ENCODE results near the gene ZNF738. TPM values are rescaled to one million over a fixed set of nuclear protein-coding genes. Genes with fewer than 3 reads are reported as not detected.
A peak's percentile ranks its signal among the peaks of the same experiment; 100 is the strongest.
"Not testable (repeated sequence)": the region's sequence is repeated elsewhere in the genome, so short reads cannot be mapped to it uniquely, and the experiment has no call there.

The ZNF738 gene
- total RNA-seq, 2 donors from 2014 or later: 6.3 to 13.1 TPM

DNA sequence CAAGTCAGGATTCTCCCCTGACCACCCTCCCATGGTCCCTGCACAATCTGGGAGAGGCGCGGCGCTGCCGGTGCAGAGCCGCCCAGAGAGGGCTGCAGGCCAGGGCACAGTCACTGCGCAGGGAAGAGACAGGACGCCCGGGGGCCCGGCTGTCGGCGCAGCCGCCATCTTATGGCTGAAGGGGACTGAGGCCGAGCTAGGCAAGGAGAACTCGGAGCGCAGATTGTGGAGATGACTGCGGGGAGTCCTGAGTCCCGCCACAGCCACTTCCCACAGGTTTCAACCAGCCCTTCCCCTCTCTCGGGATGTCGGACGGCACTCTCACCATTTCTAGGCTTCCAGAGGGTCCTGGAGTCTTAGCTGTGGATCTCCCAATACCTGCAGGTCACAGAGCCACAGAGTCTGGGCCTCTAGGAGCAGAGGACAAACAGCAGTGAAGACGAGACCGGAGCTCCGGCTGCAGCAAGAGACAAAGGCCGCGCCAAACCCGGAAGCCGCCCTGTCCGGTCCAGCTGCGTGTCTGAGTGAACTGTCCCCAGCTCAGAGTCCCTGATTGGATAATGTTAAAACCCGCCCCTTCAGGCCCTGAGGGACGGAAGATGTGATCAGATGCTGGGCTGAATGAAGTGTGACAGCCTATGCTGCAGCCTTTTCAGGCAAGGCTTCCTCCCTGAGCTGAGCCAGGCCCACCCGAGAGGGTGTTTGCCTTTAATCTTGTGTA, 29.8 kb upstream of the ZNF738 start, which contains the start of gene ZNF708:
TSS of gene ZNF708 (minus strand) at position 526 of the 721 bp plus-strand sequence. CDS start at position 328, 198 bp downstream.
- Histone ChIP-seq H3K4me3 (peak within 1 kb of the TSS; percentile 54 to 66), H3K27me3 (replicated peaks; ENCODE audit: insufficient read depth) (no peaks in the 10 kb centered on the region), H3K4me1 (replicated peaks) (no peaks in the 10 kb centered on the region), H3K27ac (peak within 1 kb of the TSS; percentile 88 to 91), H3K36me3 (no peaks in the 10 kb centered on the region), H3K9me3 (no peaks in the 10 kb centered on the region)
- WGBS: under 1% methylated on average over 32 of the region's 32 CpGs
- intact Hi-C loops (cut with DNase I): no loop called here
- TF ChIP-seq, protein P1, sequence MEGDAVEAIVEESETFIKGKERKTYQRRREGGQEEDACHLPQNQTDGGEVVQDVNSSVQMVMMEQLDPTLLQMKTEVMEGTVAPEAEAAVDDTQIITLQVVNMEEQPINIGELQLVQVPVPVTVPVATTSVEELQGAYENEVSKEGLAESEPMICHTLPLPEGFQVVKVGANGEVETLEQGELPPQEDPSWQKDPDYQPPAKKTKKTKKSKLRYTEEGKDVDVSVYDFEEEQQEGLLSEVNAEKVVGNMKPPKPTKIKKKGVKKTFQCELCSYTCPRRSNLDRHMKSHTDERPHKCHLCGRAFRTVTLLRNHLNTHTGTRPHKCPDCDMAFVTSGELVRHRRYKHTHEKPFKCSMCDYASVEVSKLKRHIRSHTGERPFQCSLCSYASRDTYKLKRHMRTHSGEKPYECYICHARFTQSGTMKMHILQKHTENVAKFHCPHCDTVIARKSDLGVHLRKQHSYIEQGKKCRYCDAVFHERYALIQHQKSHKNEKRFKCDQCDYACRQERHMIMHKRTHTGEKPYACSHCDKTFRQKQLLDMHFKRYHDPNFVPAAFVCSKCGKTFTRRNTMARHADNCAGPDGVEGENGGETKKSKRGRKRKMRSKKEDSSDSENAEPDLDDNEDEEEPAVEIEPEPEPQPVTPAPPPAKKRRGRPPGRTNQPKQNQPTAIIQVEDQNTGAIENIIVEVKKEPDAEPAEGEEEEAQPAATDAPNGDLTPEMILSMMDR (IDR thresholded peaks at IDR 0.05): no peak
- TF ChIP-seq POLR2A (IDR thresholded peaks at IDR 0.05) (peak; percentile 67), POLR2AphosphoS5 (IDR thresholded peaks at IDR 0.05) (peak; percentile 85)
- DNase-seq (ENCODE audit: low spot score): peak; percentile 90

GRCh38 chr19:21335721-21336120, 23.1 kb upstream of the ZNF738 start:
- no peaks in the 10 kb centered on the region for H3K27me3 ChIP-seq (replicated peaks; ENCODE audit: insufficient read depth)
- DNase-seq (ENCODE audit: low spot score): no peak
- no peaks in the 10 kb centered on the region for H3K4me1 ChIP-seq (replicated peaks)
- intact Hi-C loops (cut with DNase I): no loop called here
- no peak overlapping the region for H3K4me3 ChIP-seq
- TF ChIP-seq POLR2AphosphoS5 (IDR thresholded peaks at IDR 0.05) (no peak), POLR2A (IDR thresholded peaks at IDR 0.05) (no peak)
- TF ChIP-seq, protein P1 (IDR thresholded peaks at IDR 0.05): no peak
- WGBS: 50% methylated on average over 2 of the region's 2 CpGs
- no peak overlapping the region for H3K27ac ChIP-seq
- no peaks in the 10 kb centered on the region for H3K9me3 ChIP-seq
- H3K36me3 ChIP-seq: no peaks in the 10 kb centered on the region

GRCh38 chr19:21344841-21345240, 14.0 kb upstream of the ZNF738 start:
- WGBS: 43% methylated on average over 2 of the region's 2 CpGs
- DNase-seq (ENCODE audit: low spot score); H3K9me3 ChIP-seq; H3K36me3 ChIP-seq; H3K27ac ChIP-seq; H3K27me3 ChIP-seq (replicated peaks; ENCODE audit: insufficient read depth); intact Hi-C loops (cut with DNase I); H3K4me3 ChIP-seq; H3K4me1 ChIP-seq (replicated peaks): not testable (repeated sequence)

DNA sequence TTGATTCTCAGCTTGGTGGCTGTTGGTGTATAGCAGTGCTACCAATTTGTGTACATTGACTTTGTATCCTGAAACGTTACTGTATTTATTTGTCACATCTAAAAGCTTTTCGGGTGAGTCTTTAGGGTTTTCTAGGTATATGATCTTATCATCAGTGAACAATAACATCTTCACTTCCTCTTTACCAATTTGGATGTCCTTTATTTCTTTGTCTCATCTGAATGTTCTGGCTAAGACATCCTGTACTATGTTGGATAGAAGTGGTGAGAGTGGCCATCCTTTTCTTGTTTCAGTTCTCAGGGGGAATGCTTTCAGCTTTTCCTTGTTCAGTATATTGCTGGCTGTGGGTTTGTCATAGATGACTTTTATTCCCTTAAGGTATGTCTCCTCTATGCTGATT, 6.0 kb upstream of the ZNF738 start:
- Histone ChIP-seq H3K4me1 (replicated peaks) (no peaks in the 10 kb centered on the region), H3K27ac (no peak overlapping the region), H3K36me3 (no peaks in the 10 kb centered on the region), H3K27me3 (replicated peaks; ENCODE audit: insufficient read depth) (no peaks in the 10 kb centered on the region), H3K4me3 (no peak overlapping the region), H3K9me3 (no peaks in the 10 kb centered on the region)
- 27% methylated on average over 2 of the region's 2 CpGs for WGBS
- TF ChIP-seq POLR2AphosphoS5 (IDR thresholded peaks at IDR 0.05) (no peak), POLR2A (IDR thresholded peaks at IDR 0.05) (no peak)
- TF ChIP-seq, protein P1 (IDR thresholded peaks at IDR 0.05): no peak
- no peak for DNase-seq (ENCODE audit: low spot score)
- intact Hi-C loops (cut with DNase I): no loop called here

GRCh38 chr19:21362291-21362690, 3.5 kb downstream of the ZNF738 start:
- no peak overlapping the region for H3K4me3 ChIP-seq
- WGBS: 95% methylated on average over 3 of the region's 3 CpGs

More at GRCh38 chr19:21362291-21362690, 3.5 kb downstream of the ZNF738 start:
- intact Hi-C loops (cut with DNase I): no loop called here
- DNase-seq (ENCODE audit: low spot score): no peak
- H3K9me3 ChIP-seq: no peaks in the 10 kb centered on the region
- no peak for TF ChIP-seq POLR2AphosphoS5 (IDR thresholded peaks at IDR 0.05)
- TF ChIP-seq POLR2A (IDR thresholded peaks at IDR 0.05): no peak
- TF ChIP-seq, protein P1 (IDR thresholded peaks at IDR 0.05): no peak
- no peak overlapping the region for H3K27ac ChIP-seq
- H3K4me1 ChIP-seq (replicated peaks): no peaks in the 10 kb centered on the region
- H3K27me3 ChIP-seq (replicated peaks; ENCODE audit: insufficient read depth): no peaks in the 10 kb centered on the region
- no peaks in the 10 kb centered on the region for H3K36me3 ChIP-seq

Data from prostate gland (tissue), 2 donors.